Measurements from ENCODE around the gene E2F2.

- TF ChIP-seq POLR2AphosphoS5 (IDR thresholded peaks at IDR 0.05; ENCODE audit: low read depth, low read length), result no peak
- TF ChIP-seq POLR2A (IDR thresholded peaks at IDR 0.05; ENCODE audit: low read depth, low read length), result no peak
- TF ChIP-seq TAF1 (IDR thresholded peaks at IDR 0.05; ENCODE audit: borderline replicate concordance, low read depth, low read length), result no peak
Measured at GRCh38 chr1:23522244-23522982, 8.6 kb downstream of the E2F2 start.
